Right lobe of liver (tissue), 6 donors: ENCODE data around the gene CUL7. TPM values are rescaled to one million over a fixed set of nuclear protein-coding genes. Genes with fewer than 3 reads are reported as not detected.

ENCODE experiments used
- ATAC-seq, 4 donors: fragments of 200-7000 bp; cut with Tn5 transposase; one replicate each; pipeline ENCODE4 v1.9.1; 2020; ENCODE audit warnings: mild to moderate bottlenecking in 4 of 4, moderate library complexity in 4 of 4
- DNase-seq, 3 donors: peaks; one replicate each; pipeline ENCODE4 v3.0.0-alpha.2; 2020
- H3K27ac ChIP-seq, 3 donors: fragments of 200-600 bp; one replicate each; pipeline ENCODE4 v1.8.0; 2022
- H3K27me3 ChIP-seq, 2 donors: fragments of 200-600 bp; one replicate each; pipeline ENCODE4 v1.8.0; 2022
- H3K36me3 ChIP-seq, 4 donors: fragments of 200-600 bp; sonication (generic) in 1 of 4; one replicate each; pipeline versions ENCODE4 v1.5.1 to v1.8.0; 2017 to 2022; ENCODE audit warnings: control low read depth in 1 of 4
- H3K4me1 ChIP-seq, 4 donors: fragments of 200-600 bp; sonication (generic) in 1 of 4; one replicate each; pipeline versions ENCODE4 v1.5.1 to v1.8.0; 2017 to 2022; ENCODE audit warnings: control low read depth in 1 of 4
- H3K4me3 ChIP-seq, 3 donors: fragments of 200-600 bp; one replicate each; pipeline ENCODE4 v1.8.0; 2022
- H3K9me3 ChIP-seq, 4 donors: fragments of 200-600 bp; sonication (generic) in 1 of 4; one replicate each; pipeline versions ENCODE4 v1.5.1 to v1.8.0; 2017 to 2022; ENCODE audit warnings: control low read depth in 1 of 4
- POLR2A ChIP-seq: fragments of 450-650 bp; IDR thresholded peaks from one replicate; pipeline ENCODE4 v1.6.1; 2017; ENCODE audit warnings: antibody characterized with exemption, mild to moderate bottlenecking
- WGBS: methylation state at CpG from one replicate; pipeline ENCODE4 v1.1.6; 2018; ENCODE audit warnings: low coverage, low lambda C conversion rate; ENCODE audit not compliant: insufficient coverage; ENCODE audit errors: missing lambda C conversion rate; 5-methylcytosine and 5-hydroxymethylcytosine counted together
- intact Hi-C, 2 donors: fragments of 100-400 bp; cut with DNase I; formaldehyde crosslinking; loops; one replicate each; pipeline versions ENCODE4 v1.11.2 to v1.14.1; 2022
- total RNA-seq, 6 experiments: library from RNA; depleted of rRNA in 2 of 6; stranded (reverse); fragments of >200 nt in 2 of 6; fragmentation: NEBNext Ultra II Directional in 3 of 6; extraction: Animal tissue kit (Norgen Biotek cat#: 25700) in 3 of 6; gene quantifications; one replicate each; pipeline versions ENCODE4 v1.1.0 to v1.2.4, GENCODE V29; 2016 to 2023
- TF ChIP-seq, protein P1 (sequence below), 4 donors: fragments of 200-600 bp in 3 of 4; fragments of 450-650 bp in 1 of 4; IDR thresholded peaks; one replicate each; pipeline versions ENCODE4 v1.5.1 to v1.8.0; 2016 to 2022; ENCODE audit warnings: antibody characterized with exemption in 4 of 4, mild to moderate bottlenecking in 2 of 4
- donor health status: DM: no; HTN: yes; CAD: no.
- donor health status: DM: no; HTN: no; CAD: no.
- donor health status: DM: no; HTN: no; CAD: no.
- donor health status: DM: no; HTN: yes; CAD: no.
- donor health status: DM: no; HTN: yes; CAD: no.

The CUL7 gene
- total RNA-seq, 6 experiments from 2014 or later = 6.5 to 12.7 (median 8.8) TPM

DNA sequence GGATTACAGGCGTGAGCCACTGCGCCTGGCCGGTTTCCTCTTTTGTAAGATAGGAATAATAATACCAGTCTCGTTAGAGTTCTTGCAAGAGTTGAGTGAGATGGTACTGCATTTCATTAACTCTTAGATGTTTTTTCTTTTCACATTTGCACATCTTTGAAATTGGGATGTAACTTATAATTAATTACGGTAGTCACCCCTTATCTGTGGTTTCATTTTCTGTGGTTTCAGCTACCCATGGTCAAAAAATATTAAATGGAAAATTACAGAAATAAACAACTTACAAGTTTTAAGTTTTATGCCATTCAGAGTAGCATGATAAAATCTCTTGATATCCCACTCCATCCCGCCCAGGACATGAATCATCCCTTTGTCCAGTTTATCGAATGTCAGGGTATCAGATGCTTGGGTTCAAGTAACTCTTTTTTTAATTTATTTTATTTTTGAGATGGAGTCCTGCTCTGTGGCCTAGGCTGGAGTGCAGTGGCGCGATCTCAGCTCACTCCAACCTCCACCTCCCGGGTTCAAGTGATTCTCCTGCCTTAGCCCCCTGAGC is 37.9 kb upstream of the CUL7 start:
- H3K4me3 ChIP-seq = no peak overlapping the region
- no peak overlapping the region for H3K27ac ChIP-seq

DNA sequence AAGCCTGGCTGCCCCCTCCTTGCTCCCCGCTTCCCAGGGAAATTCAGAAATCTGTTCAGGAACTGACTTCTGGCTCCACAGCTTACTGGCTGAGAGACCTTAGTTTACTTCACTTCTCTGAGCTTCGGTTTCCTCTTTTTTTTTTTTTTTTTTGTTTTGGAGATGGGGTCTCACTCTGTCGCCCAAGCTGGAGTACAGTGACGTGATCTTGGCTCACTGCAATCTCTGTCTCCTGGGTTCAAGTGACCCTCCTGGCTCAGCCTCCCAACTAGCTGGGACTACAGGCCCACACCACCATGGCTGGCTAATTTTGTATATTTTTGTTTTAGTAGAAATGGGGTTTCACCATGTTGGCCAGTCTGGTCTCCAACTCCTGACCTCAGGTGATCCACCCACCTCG is 37.4 kb upstream of the CUL7 start:
- TF ChIP-seq, protein P1, sequence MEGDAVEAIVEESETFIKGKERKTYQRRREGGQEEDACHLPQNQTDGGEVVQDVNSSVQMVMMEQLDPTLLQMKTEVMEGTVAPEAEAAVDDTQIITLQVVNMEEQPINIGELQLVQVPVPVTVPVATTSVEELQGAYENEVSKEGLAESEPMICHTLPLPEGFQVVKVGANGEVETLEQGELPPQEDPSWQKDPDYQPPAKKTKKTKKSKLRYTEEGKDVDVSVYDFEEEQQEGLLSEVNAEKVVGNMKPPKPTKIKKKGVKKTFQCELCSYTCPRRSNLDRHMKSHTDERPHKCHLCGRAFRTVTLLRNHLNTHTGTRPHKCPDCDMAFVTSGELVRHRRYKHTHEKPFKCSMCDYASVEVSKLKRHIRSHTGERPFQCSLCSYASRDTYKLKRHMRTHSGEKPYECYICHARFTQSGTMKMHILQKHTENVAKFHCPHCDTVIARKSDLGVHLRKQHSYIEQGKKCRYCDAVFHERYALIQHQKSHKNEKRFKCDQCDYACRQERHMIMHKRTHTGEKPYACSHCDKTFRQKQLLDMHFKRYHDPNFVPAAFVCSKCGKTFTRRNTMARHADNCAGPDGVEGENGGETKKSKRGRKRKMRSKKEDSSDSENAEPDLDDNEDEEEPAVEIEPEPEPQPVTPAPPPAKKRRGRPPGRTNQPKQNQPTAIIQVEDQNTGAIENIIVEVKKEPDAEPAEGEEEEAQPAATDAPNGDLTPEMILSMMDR (IDR thresholded peaks at IDR 0.05) = no peak
- no peak for TF ChIP-seq POLR2A
- no peak overlapping the region for H3K4me3 ChIP-seq
- H3K27me3 ChIP-seq = no peaks in the 10 kb centered on the region
- no peak overlapping the region for H3K27ac ChIP-seq
- no peaks in the 10 kb centered on the region for H3K4me1 ChIP-seq
- no peak for DNase-seq
- no peaks in the 10 kb centered on the region for H3K9me3 ChIP-seq
- ATAC-seq = no peak
- intact Hi-C loops = no loop called here
- H3K36me3 ChIP-seq = no peaks in the 10 kb centered on the region
- 71% methylated on average over 4 of the region's 5 CpGs for WGBS

More for the DNA sequence above, 37.9 kb upstream of the CUL7 start:
- Histone ChIP-seq H3K4me1 (no peaks in the 10 kb centered on the region), H3K36me3 (no peaks in the 10 kb centered on the region), H3K27me3 (no peaks in the 10 kb centered on the region), H3K9me3 (no peaks in the 10 kb centered on the region)
- intact Hi-C loops = no loop called here
- 78% methylated on average over 10 of the region's 10 CpGs for WGBS
- TF ChIP-seq POLR2A = no peak
- TF ChIP-seq, protein P1 (IDR thresholded peaks at IDR 0.05) = no peak
- ATAC-seq = no peak
- no peak for DNase-seq

GRCh38 chr6:43090559-43090956 is 36.9 kb upstream of the CUL7 start:
- Histone ChIP-seq H3K9me3 (no peaks in the 10 kb centered on the region), H3K27me3 (no peaks in the 10 kb centered on the region), H3K4me1 (no peaks in the 10 kb centered on the region), H3K4me3 (no peak overlapping the region), H3K27ac (no peak overlapping the region), H3K36me3 (no peaks in the 10 kb centered on the region)
- ATAC-seq (no peak), DNase-seq (no peak)
- intact Hi-C loops = no loop called here
- no peak for TF ChIP-seq POLR2A
- TF ChIP-seq, protein P1 (IDR thresholded peaks at IDR 0.05) = no peak
- WGBS = 36% methylated on average over 1 of the region's 2 CpGs

DNA sequence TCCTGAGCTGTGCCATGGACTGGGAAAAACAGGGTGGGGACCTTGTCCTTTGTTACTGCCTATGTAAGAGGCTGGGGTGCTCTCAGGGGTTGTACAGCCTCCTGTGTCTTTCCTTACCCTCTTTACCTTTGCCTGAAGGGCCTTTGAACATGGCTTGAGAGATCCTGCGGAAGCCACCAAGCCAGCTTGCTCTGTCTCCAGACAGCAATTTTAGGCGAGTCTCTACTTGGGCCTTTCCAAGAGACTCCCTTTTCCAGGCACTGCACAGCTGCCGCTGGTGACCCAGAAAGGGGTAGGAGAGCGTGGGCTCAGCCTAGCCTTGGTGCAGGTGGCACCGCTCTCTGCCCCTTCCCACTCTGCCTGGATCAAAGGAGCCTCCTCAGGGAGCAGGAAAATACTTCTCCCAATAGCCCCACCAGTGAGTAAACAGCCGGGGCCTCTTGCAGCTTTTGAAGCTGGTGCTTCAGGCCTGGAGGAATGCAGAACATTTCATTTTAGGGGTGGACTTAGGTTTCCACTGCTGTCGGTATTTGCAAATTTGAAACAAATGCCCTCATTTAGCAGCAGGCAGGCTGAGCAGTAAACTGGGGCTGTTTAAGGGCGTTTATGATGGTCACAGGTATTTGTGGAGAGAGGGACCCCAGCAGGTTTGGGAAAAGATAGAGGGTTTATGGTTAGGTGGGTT is 36.4 kb upstream of the CUL7 start:
- no peaks in the 10 kb centered on the region for H3K4me1 ChIP-seq
- 50% methylated on average over 1 of the region's 8 CpGs for WGBS
- H3K27ac ChIP-seq = no peak overlapping the region
- no peaks in the 10 kb centered on the region for H3K36me3 ChIP-seq
- no peaks in the 10 kb centered on the region for H3K27me3 ChIP-seq
- no peak for DNase-seq
- no peaks in the 10 kb centered on the region for H3K9me3 ChIP-seq
- ATAC-seq = no peak
- no peak for TF ChIP-seq POLR2A
- TF ChIP-seq, protein P1 (IDR thresholded peaks at IDR 0.05) = no peak
- H3K4me3 ChIP-seq = no peak overlapping the region
- intact Hi-C loops = no loop called here
